MM.1S (cell line): Measurements from ENCODE around the gene LAMTOR1.
A peak's percentile ranks its signal among the peaks of the same experiment; 100 is the strongest.

Experiments used
- EZH2 ChIP-seq: fragments of 300-600 bp; sonication (generic); optimal IDR thresholded peaks from 2 replicates; pipeline ENCODE3; 2017; ENCODE audit warnings: low read depth, mild to moderate bottlenecking, antibody characterized with exemption, low read length, mixed read lengths
- EZH2phosphoT487 ChIP-seq: fragments of 300-600 bp; sonication (generic); IDR thresholded peaks from 2 replicates; pipeline ENCODE4 v1.6.1; 2018; ENCODE audit warnings: antibody characterized with exemption, low read length
- TF ChIP-seq, protein P1 (sequence below): fragments of 300-600 bp; sonication (generic); IDR thresholded peaks from 2 replicates; pipeline ENCODE4 v1.5.1; 2016; ENCODE audit warnings: antibody characterized with exemption, low read length, mixed read lengths

DNA sequence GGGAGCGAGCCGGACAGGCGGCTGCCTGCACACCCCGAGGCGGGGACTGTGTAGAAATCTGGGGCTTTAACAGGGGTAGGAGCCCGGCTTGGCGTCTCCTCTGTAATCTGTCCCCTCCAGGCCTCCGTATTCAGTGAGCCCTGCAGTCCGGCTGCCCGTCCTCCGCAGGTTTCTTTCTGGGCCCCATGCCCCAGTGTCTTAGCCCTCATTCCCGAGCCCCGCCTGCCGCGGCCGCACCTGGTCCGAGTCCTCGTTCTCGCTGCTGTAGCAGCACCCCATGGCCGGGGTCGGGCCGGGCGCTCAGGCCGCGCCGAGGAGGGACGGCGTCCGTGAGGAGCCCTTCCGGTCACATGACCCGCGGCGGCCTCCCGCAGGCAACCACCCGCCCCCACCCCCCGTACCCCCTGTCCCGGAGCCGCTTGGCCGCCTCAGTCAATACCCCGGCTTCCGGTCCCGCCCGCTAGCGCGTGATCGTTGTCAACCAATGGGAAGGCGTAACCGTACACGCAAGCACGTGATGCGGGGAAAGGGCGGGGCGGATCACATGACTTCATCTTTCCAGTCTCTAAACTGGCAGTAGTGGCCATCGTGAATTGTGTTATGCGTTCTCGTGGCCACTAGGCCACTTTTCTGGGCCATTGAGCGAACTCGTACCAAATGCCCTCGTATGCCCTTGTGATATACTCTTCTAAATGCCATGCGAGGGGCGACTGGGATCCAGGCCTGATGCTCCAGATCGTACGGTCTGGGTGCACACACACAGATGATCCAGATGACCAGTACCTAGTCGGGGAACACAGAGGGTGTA, at the start of gene LAMTOR1:
- TF ChIP-seq, protein P1, sequence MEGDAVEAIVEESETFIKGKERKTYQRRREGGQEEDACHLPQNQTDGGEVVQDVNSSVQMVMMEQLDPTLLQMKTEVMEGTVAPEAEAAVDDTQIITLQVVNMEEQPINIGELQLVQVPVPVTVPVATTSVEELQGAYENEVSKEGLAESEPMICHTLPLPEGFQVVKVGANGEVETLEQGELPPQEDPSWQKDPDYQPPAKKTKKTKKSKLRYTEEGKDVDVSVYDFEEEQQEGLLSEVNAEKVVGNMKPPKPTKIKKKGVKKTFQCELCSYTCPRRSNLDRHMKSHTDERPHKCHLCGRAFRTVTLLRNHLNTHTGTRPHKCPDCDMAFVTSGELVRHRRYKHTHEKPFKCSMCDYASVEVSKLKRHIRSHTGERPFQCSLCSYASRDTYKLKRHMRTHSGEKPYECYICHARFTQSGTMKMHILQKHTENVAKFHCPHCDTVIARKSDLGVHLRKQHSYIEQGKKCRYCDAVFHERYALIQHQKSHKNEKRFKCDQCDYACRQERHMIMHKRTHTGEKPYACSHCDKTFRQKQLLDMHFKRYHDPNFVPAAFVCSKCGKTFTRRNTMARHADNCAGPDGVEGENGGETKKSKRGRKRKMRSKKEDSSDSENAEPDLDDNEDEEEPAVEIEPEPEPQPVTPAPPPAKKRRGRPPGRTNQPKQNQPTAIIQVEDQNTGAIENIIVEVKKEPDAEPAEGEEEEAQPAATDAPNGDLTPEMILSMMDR: peak; percentile 47
- TF ChIP-seq EZH2 (no peak), EZH2phosphoT487 (no peak)
